ENCODE measurements around the gene CNTN2.

DNA sequence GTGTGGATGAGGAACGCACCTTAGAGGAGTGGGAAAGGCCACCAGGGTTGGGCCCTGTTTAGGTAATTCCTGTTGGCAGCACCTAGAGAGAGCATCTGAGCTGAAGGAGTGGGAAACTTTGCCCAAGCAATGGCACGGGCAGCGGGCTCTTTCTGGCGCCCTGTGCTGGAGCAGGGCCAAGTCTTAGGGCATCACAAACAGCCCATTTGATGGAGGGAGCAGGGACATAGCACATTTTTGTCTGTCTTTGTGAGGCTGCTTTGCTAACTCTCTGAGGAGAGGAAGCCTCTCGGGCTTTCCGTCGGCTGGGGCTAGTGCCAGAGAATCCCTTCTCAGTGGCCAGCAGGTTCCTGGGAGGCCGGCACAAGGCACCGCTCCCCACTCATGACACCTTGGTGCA is 22.5 kb upstream of the CNTN2 start:
- TF ChIP-seq ZNF331 (CRISPR knock-in tag; IDR thresholded peaks at IDR 0.05; ENCODE audit: low read depth) (no peak), EZH2 (IDR thresholded peaks at IDR 0.05; ENCODE audit: low read depth, unreplicated experiment) (no peak), REST (IDR thresholded peaks at IDR 0.05; ENCODE audit: unreplicated experiment) (no peak), JUNB (IDR thresholded peaks at IDR 0.05; ENCODE audit: unreplicated experiment) (no peak)
- TF ChIP-seq, protein P1, sequence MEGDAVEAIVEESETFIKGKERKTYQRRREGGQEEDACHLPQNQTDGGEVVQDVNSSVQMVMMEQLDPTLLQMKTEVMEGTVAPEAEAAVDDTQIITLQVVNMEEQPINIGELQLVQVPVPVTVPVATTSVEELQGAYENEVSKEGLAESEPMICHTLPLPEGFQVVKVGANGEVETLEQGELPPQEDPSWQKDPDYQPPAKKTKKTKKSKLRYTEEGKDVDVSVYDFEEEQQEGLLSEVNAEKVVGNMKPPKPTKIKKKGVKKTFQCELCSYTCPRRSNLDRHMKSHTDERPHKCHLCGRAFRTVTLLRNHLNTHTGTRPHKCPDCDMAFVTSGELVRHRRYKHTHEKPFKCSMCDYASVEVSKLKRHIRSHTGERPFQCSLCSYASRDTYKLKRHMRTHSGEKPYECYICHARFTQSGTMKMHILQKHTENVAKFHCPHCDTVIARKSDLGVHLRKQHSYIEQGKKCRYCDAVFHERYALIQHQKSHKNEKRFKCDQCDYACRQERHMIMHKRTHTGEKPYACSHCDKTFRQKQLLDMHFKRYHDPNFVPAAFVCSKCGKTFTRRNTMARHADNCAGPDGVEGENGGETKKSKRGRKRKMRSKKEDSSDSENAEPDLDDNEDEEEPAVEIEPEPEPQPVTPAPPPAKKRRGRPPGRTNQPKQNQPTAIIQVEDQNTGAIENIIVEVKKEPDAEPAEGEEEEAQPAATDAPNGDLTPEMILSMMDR (conservative IDR thresholded peaks at IDR 0.05; ENCODE audit: low read depth in 2 of 2): no peak

Data from GM23338 (cell line).